GM19239 (cell line): ENCODE measurements around the gene DDAH2.

Experiments
- DNase-seq: peaks from one replicate; pipeline ENCODE4 v3.0.0; 2011; ENCODE audit warnings: low spot score; ENCODE audit not compliant: insufficient read length
- FAIRE-seq: peaks from 2 replicates; lab custom pipeline; 2011; peaks lifted over from hg19 to GRCh38; lab: Jason Lieb, UNC

The DDAH2 gene

GRCh38 chr6:31734821-31735406 lies 5.8 kb upstream of the DDAH2 start:
- FAIRE-seq (peak; percentile 74), DNase-seq (peak; percentile 61)

GRCh38 chr6:31734247-31734820 lies 5.2 kb upstream of the DDAH2 start:
- DNase-seq (no peak), FAIRE-seq (no peak)

- DNase-seq, result no peak
- FAIRE-seq, result no peak
These were observed 4.6 kb upstream of the DDAH2 start for GRCh38 chr6:31733734-31734133.

GRCh38 chr6:31732029-31732428 lies 2.9 kb upstream of the DDAH2 start:
- DNase-seq, result no peak
- FAIRE-seq, result no peak

- FAIRE-seq (no peak), DNase-seq (no peak)
These were observed 1.6 kb upstream of the DDAH2 start for GRCh38 chr6:31730631-31731086.

- DNase-seq (peak; percentile 44), FAIRE-seq (peak; percentile 18)
These were observed 1.0 kb upstream of the DDAH2 start for GRCh38 chr6:31729979-31730630.

- DNase-seq (peak; percentile 61), FAIRE-seq (peak; percentile 80)
These were observed 448 bp upstream of the DDAH2 start for GRCh38 chr6:31729515-31729978.

- FAIRE-seq, result no peak
- DNase-seq, result no peak
These were observed 1.1 kb downstream of the DDAH2 start for GRCh38 chr6:31727717-31728671.

GRCh38 chr6:31727034-31727716 lies 1.9 kb downstream of the DDAH2 start:
- FAIRE-seq (peak; percentile 91), DNase-seq (peak; percentile 80)

- DNase-seq (no peak), FAIRE-seq (no peak)
These were observed 3.4 kb downstream of the DDAH2 start for GRCh38 chr6:31725502-31726350.

- no peak for DNase-seq
- FAIRE-seq, result no peak
These were observed 5.0 kb downstream of the DDAH2 start for GRCh38 chr6:31723980-31724691.

GRCh38 chr6:31723245-31723979 lies 5.7 kb downstream of the DDAH2 start, which contains the start of gene MPIG6B:
MPIG6B (plus strand) TSS chr6:31723373; CDS start chr6:31723384, 11 bp downstream.
- no peak for DNase-seq
- no peak for FAIRE-seq

- DNase-seq (no peak), FAIRE-seq (no peak)
These were observed 6.9 kb downstream of the DDAH2 start for GRCh38 chr6:31722173-31722572.

- FAIRE-seq (no peak), DNase-seq (no peak)
These were observed 7.6 kb downstream of the DDAH2 start, which contains the start of gene LY6G6C for GRCh38 chr6:31721351-31722020. LY6G6C (minus strand) TSS chr6:31721746; CDS start chr6:31721679, 67 bp downstream.

GRCh38 chr6:31720196-31720770 lies 8.8 kb downstream of the DDAH2 start:
- no peak for DNase-seq
- no peak for FAIRE-seq

- DNase-seq (no peak), FAIRE-seq (no peak)
These were observed 10.1 kb downstream of the DDAH2 start for GRCh38 chr6:31719001-31719400.

- FAIRE-seq (no peak), DNase-seq (no peak)
These were observed 10.8 kb downstream of the DDAH2 start for GRCh38 chr6:31718265-31718664.
